ENCODE results near the gene MICAL3. TPM values are rescaled to one million over a fixed set of nuclear protein-coding genes. Genes with fewer than 3 reads are reported as not detected.

Gene MICAL3
- polyA plus RNA-seq, 1 donor from 2014 or later = 28.1 TPM

- H3K27me3 ChIP-seq (ENCODE audit: insufficient read depth, low read depth, low read length) = no peaks in the 10 kb centered on the region
- no peaks in the 10 kb centered on the region for H3K9me3 ChIP-seq (ENCODE audit: low read length)
- H3K36me3 ChIP-seq (ENCODE audit: insufficient read depth, low read length) = no peaks in the 10 kb centered on the region
- no peaks in the 10 kb centered on the region for H3K9me2 ChIP-seq (ENCODE audit: insufficient read depth, low read length)
- no peak overlapping the region for H3K9ac ChIP-seq (ENCODE audit: low read length)
- H4K20me1 ChIP-seq (ENCODE audit: insufficient read depth) = no peaks in the 10 kb centered on the region
- H2AFZ ChIP-seq (ENCODE audit: low read depth, low read length) = no peak overlapping the region
- H3K27ac ChIP-seq (ENCODE audit: low read length) = no peak overlapping the region
- no peaks in the 10 kb centered on the region for H3K79me2 ChIP-seq (replicated peaks; ENCODE audit: insufficient read depth, low read length)
- no peaks in the 10 kb centered on the region for H3F3A ChIP-seq (ENCODE audit: insufficient read depth, low read length, poor library complexity, severe bottlenecking)
- TF ChIP-seq REST (IDR thresholded peaks at IDR 0.05; ENCODE audit: borderline replicate concordance) (no peak), POLR2AphosphoS5 (IDR thresholded peaks at IDR 0.05) (no peak), EP300 (conservative IDR thresholded peaks at IDR 0.05; ENCODE audit: poor library complexity, severe bottlenecking) (no peak), EZH2 (IDR thresholded peaks at IDR 0.05; ENCODE audit: borderline replicate concordance, insufficient read depth, low read length, poor library complexity, severe bottlenecking) (no peak), SMC3 (conservative IDR thresholded peaks at IDR 0.05; ENCODE audit: poor library complexity) (no peak), MXI1 (conservative IDR thresholded peaks at IDR 0.05; ENCODE audit: poor library complexity, severe bottlenecking) (no peak), CTCF (IDR thresholded peaks at IDR 0.05; ENCODE audit: poor library complexity, severe bottlenecking) (no peak), TAF1 (IDR thresholded peaks at IDR 0.05; ENCODE audit: low read depth) (no peak), RAD21 (conservative IDR thresholded peaks at IDR 0.05) (no peak)
- H3K4me2 ChIP-seq (ENCODE audit: low read length) = no peak overlapping the region
- no peak overlapping the region for H3K4me3 ChIP-seq (ENCODE audit: low read length)
Measured at GRCh38 chr22:17787241-17787640, 237.1 kb downstream of the MICAL3 start.

GRCh38 chr22:17786435-17787161 lies 237.8 kb downstream of the MICAL3 start:
- no peak overlapping the region for H3K27ac ChIP-seq (ENCODE audit: low read length)
- H3K9me3 ChIP-seq (ENCODE audit: low read length) = no peaks in the 10 kb centered on the region
- H3K9me2 ChIP-seq (ENCODE audit: insufficient read depth, low read length) = no peaks in the 10 kb centered on the region
- H3F3A ChIP-seq (ENCODE audit: insufficient read depth, low read length, poor library complexity, severe bottlenecking) = no peaks in the 10 kb centered on the region
- no peak overlapping the region for H2AFZ ChIP-seq (ENCODE audit: low read depth, low read length)
- no peaks in the 10 kb centered on the region for H4K20me1 ChIP-seq (ENCODE audit: insufficient read depth)
- H3K4me3 ChIP-seq (ENCODE audit: low read length) = no peak overlapping the region
- TF ChIP-seq REST (IDR thresholded peaks at IDR 0.05; ENCODE audit: borderline replicate concordance) (no peak), POLR2AphosphoS5 (IDR thresholded peaks at IDR 0.05) (no peak), TAF1 (IDR thresholded peaks at IDR 0.05; ENCODE audit: low read depth) (no peak), CTCF (IDR thresholded peaks at IDR 0.05; ENCODE audit: poor library complexity, severe bottlenecking) (no peak), EZH2 (IDR thresholded peaks at IDR 0.05; ENCODE audit: borderline replicate concordance, insufficient read depth, low read length, poor library complexity, severe bottlenecking) (no peak), EP300 (conservative IDR thresholded peaks at IDR 0.05; ENCODE audit: poor library complexity, severe bottlenecking) (no peak), SMC3 (conservative IDR thresholded peaks at IDR 0.05; ENCODE audit: poor library complexity) (no peak), RAD21 (conservative IDR thresholded peaks at IDR 0.05) (no peak), MXI1 (conservative IDR thresholded peaks at IDR 0.05; ENCODE audit: poor library complexity, severe bottlenecking) (no peak)
- no peak overlapping the region for H3K4me2 ChIP-seq (ENCODE audit: low read length)
- no peaks in the 10 kb centered on the region for H3K27me3 ChIP-seq (ENCODE audit: insufficient read depth, low read depth, low read length)
- H3K36me3 ChIP-seq (ENCODE audit: insufficient read depth, low read length) = no peaks in the 10 kb centered on the region
- no peaks in the 10 kb centered on the region for H3K79me2 ChIP-seq (replicated peaks; ENCODE audit: insufficient read depth, low read length)
- no peak overlapping the region for H3K9ac ChIP-seq (ENCODE audit: low read length)

Data from neural cell (in vitro differentiated cells).